Measurements from ENCODE around the gene HLA-DRB5. TPM values are rescaled to one million over a fixed set of nuclear protein-coding genes. Genes with fewer than 3 reads are reported as not detected.
"Not testable (repeated sequence)": the region's sequence is repeated elsewhere in the genome, so short reads cannot be mapped to it uniquely, and the experiment has no call there.

The HLA-DRB5 gene
- total RNA-seq, 2 experiments from 2014 or later = 12.7 to 14.0 TPM

DNA sequence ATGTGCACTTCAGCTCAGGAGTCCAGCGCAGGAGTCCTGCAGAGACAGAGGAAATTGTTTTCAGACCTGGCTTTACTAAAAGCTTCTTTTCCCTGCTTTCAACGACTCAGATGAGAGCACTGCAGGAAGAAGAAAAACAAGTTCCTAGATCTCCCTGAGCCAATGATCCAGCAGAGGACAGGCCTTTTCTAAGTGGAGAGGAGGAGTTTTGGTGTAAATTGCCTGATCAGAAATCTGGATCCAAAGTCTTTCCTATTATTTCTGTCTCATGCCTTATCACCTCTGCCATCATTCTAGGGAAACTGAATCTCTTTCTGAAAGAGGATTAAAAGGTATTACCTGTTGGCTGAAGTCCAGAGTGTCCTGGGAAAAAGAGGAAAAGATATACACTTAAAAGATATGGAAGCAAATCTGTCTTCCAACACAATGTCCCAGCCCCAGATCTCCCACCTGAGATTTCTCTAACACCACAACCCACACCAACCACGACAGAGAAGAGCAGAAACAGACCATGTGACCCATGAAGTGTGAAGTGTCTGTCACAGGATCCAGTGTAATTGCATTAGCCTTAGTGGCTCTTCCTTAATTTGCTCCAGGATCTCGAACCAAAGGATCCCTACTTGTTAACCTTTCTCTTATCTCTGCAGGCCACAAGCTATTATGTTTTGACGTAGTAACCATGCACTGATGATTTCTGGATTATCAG, 23.1 kb upstream of the HLA-DRB5 start:
- no peak overlapping the region for H3K27ac Mint-ChIP-seq
- peaks cover 8% of the 10 kb centered on the region for H3K27me3 Mint-ChIP-seq
- no peak overlapping the region for H3K4me3 Mint-ChIP-seq
- H3K36me3 Mint-ChIP-seq (ENCODE audit: low read depth) = no peaks in the 10 kb centered on the region
- H3K4me1 Mint-ChIP-seq = no peaks in the 10 kb centered on the region
- ChIA-PET CTCF (interaction anchor here (1.5 kb wide), 1 partner anchor 308 kb away, joined by 3 read pairs; no protein-coding TSS in a partner anchor), POLR2A (no interaction called here)
- no peaks in the 10 kb centered on the region for H3K9me3 Mint-ChIP-seq
- DNase-seq = no peak

DNA sequence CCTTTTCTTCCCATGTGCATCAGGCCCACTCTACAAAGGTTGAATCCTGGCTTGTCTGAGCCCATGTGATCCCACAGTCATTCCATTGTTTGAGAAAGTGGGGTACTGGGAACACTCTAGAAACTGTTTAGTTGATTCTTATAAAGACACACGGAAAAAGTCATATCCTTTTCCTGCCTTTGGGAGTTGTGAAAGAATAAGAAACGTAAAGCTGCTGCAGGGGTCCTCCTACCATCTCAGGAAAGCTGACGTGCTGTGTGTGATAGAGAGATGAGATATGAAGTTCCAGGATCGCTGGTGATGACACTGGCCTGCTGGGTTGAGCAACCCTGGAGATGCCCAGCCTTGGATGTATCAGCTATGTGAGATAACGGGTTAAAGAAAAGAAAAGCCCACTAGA, 21.3 kb upstream of the HLA-DRB5 start:
- CTCF ChIA-PET = no interaction called here

DNA sequence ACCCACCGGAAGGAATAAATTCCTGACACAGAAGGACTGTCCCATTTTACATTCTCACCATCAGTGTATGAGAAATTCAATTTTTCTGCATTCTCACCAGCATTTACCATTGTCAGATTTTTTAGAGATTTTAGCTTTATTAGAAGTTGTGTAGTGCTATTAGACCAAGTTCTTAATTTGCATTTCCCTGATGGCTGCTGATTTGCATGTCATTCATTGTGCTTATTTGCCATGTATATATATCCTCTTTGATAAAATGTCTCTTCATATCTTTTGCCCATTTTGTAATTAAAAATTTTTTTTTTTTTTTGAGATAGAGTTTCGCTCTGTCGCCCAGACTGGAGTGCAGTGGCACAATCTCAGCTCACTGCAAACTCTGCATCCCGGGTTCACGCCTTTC, 9.8 kb upstream of the HLA-DRB5 start:
- no peak for DNase-seq
- Mint-ChIP-seq H3K36me3 (ENCODE audit: low read depth) (no peaks in the 10 kb centered on the region), H3K9me3 (no peaks in the 10 kb centered on the region), H3K27me3 (peaks cover 27% of the 10 kb centered on the region), H3K4me1 (no peaks in the 10 kb centered on the region), H3K27ac (no peak overlapping the region), H3K4me3 (no peak overlapping the region)
- ChIA-PET CTCF (no interaction called here), POLR2A (no interaction called here)

More for the DNA sequence above, 21.3 kb upstream of the HLA-DRB5 start:
- Mint-ChIP-seq H3K9me3 (no peaks in the 10 kb centered on the region), H3K4me1 (no peaks in the 10 kb centered on the region), H3K27ac (no peak overlapping the region), H3K27me3 (peaks cover 4% of the 10 kb centered on the region), H3K4me3 (no peak overlapping the region), H3K36me3 (ENCODE audit: low read depth) (no peaks in the 10 kb centered on the region)
- POLR2A ChIA-PET = no interaction called here
- no peak for DNase-seq

DNA sequence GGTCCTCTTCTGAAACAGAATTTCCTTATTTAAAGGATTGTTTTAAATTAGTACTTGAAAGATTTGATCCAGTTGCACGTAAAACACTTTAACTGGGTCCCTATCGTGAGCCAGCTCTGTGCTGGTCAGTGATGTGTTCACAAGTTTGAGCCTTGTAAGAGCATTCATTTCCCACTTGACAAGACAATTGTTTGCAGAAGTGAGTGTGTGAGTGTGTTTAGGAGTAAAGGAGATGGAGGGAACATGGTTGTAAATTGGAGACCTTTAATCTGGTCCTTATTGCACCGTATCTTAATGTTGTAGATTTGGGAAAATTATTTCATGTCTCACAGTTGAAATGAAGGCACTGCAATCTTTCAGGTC, 325 bp upstream of the HLA-DRB5 start:
- CTCF ChIA-PET = interaction anchor here (0.9 kb wide), 1 partner anchor 160 kb away, joined by 3 read pairs; no protein-coding TSS in a partner anchor
- not testable (repeated sequence) for H3K4me3 Mint-ChIP-seq; DNase-seq; H3K36me3 Mint-ChIP-seq (ENCODE audit: low read depth); H3K9me3 Mint-ChIP-seq; H3K27me3 Mint-ChIP-seq
- H3K4me1 Mint-ChIP-seq = peaks cover 19% of the 10 kb centered on the region
- POLR2A ChIA-PET = interaction anchor here (0.9 kb wide), 1 partner anchor 59 kb away, joined by 5 read pairs; no protein-coding TSS in a partner anchor
- H3K27ac Mint-ChIP-seq = peak overlapping the region; percentile 34

DNA sequence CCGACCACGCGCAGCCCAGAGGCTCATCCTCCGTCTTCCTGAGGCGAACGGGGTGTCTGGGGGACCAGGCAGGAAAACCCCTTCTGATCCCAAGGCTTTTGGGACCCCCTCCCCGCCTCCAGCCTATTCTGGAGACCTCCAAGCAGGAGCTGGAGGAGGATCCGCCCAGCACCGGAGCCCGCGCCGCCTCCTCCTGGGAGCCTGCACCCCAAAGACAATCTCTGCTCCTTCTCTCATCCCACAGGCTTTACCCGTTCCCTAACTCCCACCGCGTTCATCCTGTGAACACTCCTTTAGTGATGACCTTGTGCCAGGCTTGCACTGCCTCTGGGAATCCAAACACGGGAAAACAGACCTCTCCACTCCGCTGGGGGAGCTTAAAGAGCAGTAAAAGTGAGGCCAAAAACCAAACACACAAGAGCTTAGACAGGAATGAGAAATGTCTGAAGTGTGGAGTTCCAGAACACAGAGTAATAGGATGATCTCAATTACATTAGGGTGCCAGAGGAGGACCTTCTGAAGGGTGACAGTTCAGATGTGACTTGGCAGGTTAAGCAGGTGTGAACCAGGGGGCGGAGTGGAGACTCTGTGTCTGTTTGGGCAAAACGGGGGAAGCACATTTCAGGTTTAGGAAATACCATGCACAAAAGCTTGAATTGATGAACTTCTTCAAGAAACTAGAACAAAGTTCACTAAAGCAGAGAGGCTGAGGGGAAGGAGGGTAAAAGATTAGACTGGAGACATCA, 7.6 kb downstream of the HLA-DRB5 start:
- H3K27ac Mint-ChIP-seq = no peak overlapping the region
- CTCF ChIA-PET = interaction anchor here (0.6 kb wide), 1 partner anchor 36 kb away, joined by 5 read pairs; no protein-coding TSS in a partner anchor
- no peaks in the 10 kb centered on the region for H3K36me3 Mint-ChIP-seq (ENCODE audit: low read depth)
- POLR2A ChIA-PET = no interaction called here
- peaks cover 6% of the 10 kb centered on the region for H3K4me1 Mint-ChIP-seq
- DNase-seq = no peak
- H3K9me3 Mint-ChIP-seq = no peaks in the 10 kb centered on the region
- H3K4me3 Mint-ChIP-seq = no peak overlapping the region
- H3K27me3 Mint-ChIP-seq = peaks cover 2% of the 10 kb centered on the region

DNA sequence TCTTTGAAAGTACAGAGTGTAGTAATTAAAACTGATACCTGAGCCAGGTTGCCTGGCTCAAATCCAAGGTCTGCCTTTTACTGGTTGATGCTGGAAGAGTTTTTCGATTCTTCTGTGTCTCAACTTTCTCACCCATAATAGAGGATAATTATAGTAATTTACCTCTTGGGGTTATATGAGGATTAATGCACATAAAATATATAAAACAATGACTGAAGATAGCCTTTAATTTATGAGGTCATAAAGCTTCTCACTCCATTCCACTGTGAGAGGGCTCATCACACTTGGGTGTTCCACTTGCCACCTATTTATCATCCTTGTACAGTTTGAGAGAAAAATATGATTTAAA, 10.2 kb downstream of the HLA-DRB5 start:
- no peak for DNase-seq
- Mint-ChIP-seq H3K27me3 (peaks cover 2% of the 10 kb centered on the region), H3K9me3 (no peaks in the 10 kb centered on the region), H3K4me1 (peaks cover 3% of the 10 kb centered on the region), H3K27ac (no peak overlapping the region), H3K4me3 (no peak overlapping the region), H3K36me3 (ENCODE audit: low read depth) (no peaks in the 10 kb centered on the region)
- CTCF ChIA-PET = no interaction called here
- POLR2A ChIA-PET = no interaction called here

DNA sequence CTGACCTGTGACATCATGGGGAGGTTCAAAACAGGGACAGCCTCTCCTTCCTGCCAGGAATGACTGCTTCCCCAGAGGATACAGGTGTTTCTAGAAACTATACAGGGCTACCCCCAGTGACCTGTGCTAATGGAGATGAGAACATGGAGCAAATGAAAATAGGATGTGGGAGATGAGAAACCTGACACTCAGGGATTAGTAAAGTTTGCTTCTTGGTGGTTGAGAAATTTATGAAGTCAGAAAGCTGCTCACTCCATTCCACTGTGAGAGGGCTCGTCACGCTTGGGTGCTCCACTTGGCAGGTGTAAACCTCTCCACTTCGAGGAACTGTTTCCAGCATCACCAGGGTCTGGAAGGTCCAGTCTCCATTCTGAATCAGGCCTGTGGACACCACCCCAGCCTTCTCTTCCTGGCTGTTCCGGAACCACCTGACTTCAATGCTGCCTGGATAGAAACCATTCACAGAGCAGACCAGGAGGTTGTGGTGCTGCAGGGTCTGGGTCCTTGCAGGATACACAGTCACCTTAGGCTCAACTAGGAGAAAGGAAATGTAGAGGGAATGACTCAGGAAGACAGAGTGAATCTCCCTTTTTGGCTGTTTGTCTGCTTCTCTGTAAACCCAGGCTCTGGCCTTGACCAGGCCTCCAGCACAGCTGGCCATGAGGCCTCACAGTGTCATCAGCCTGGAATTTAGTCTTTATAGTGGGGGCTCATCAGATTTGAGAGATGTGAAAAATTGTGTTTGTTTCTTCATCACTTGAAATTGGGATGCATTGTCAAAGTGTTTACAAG, 10.8 kb downstream of the HLA-DRB5 start:
- peaks cover under 1% of the 10 kb centered on the region for H3K27me3 Mint-ChIP-seq
- no peaks in the 10 kb centered on the region for H3K36me3 Mint-ChIP-seq (ENCODE audit: low read depth)
- no peak for DNase-seq
- ChIA-PET POLR2A (no interaction called here), CTCF (no interaction called here)
- H3K4me3 Mint-ChIP-seq = no peak overlapping the region
- peaks cover under 1% of the 10 kb centered on the region for H3K4me1 Mint-ChIP-seq
- H3K9me3 Mint-ChIP-seq = no peaks in the 10 kb centered on the region
- H3K27ac Mint-ChIP-seq = no peak overlapping the region

DNA sequence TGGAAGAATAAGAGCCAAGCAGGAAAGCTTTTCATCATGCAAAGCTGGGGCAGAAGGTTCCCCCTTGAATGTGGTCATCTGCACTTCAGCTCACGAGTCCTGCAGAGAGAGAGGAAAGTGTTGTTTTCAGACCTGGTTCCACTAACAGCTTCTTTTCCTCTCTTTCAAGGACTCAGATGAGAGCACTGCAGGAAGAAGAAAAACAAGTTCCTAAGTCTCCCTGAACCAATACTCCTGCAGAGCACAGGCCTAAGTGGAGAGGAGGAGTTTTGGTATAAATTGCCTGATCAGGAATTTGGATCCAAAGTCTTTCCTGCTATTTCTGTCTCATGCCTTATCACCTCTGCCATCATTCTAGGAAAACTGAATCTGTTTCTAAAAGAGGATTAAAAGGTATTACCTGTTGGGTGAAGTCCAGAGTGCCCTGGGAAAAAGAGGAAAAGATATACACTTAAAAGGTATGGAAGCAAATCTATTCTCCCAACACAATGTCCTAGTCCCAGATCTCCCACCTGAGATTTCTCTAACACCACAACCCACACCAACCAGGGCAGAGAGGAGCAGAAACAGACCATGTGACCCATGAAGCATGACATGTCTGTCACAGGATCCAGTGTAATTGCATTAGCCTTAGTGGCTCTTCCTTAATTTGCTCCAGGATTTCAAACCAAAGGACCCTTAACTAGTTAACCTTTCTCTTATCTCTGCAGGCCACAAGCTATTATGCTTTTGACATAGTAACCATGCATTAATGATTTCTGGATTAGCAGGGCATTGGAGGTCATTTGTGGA, 12.2 kb downstream of the HLA-DRB5 start:
- H3K4me1 Mint-ChIP-seq = no peaks in the 10 kb centered on the region
- ChIA-PET CTCF (no interaction called here), POLR2A (no interaction called here)
- no peaks in the 10 kb centered on the region for H3K36me3 Mint-ChIP-seq (ENCODE audit: low read depth)
- DNase-seq = no peak
- no peak overlapping the region for H3K4me3 Mint-ChIP-seq
- no peaks in the 10 kb centered on the region for H3K9me3 Mint-ChIP-seq
- H3K27me3 Mint-ChIP-seq = no peaks in the 10 kb centered on the region
- H3K27ac Mint-ChIP-seq = no peak overlapping the region

DNA sequence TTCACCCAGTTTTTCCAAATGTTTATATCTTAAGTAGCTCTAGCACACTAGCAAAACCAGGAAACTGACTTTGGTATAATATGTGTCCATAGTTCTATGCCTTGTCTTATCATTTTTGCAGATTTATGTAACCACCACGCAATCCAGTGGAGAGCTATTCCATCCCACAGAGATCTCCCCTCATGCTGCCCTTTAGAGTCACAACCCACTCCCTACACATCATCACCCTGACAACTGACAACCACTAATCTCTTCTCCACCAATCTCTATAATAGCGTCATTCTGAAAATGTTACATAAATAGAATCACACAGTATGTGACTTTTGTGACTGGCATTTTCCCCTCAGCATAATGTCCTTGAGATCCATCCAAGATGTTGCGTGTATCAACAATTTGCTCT, 29.1 kb downstream of the HLA-DRB5 start:
- Mint-ChIP-seq H3K36me3 (ENCODE audit: low read depth) (no peaks in the 10 kb centered on the region), H3K4me1 (no peaks in the 10 kb centered on the region), H3K9me3 (no peaks in the 10 kb centered on the region), H3K27ac (no peak overlapping the region), H3K4me3 (no peak overlapping the region), H3K27me3 (peaks cover 4% of the 10 kb centered on the region)
- POLR2A ChIA-PET = no interaction called here
- CTCF ChIA-PET = no interaction called here
- no peak for DNase-seq

DNA sequence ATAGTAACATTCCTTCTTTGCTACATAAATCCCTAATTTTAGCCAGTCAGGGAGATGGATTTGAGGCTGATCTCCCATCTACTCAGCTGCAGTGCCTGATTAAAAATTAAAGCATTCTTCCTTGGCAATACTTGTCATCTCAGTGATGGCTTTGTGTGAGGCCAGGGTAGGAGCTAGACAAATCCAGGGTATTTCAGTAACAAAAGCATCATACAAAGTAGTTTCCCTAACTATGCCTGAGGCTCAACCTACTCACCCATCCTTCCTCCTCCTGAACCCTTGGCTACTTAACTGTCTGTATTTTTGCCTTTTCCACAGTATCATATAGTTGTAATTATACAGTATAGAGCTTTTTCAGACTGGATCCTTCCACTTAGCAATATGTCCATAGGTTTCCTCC, 37.7 kb downstream of the HLA-DRB5 start:
- H3K36me3 Mint-ChIP-seq (ENCODE audit: low read depth) = no peaks in the 10 kb centered on the region
- no peak for DNase-seq
- ChIA-PET CTCF (no interaction called here), POLR2A (no interaction called here)
- H3K4me1 Mint-ChIP-seq = no peaks in the 10 kb centered on the region
- no peaks in the 10 kb centered on the region for H3K27me3 Mint-ChIP-seq
- H3K4me3 Mint-ChIP-seq = no peak overlapping the region
- H3K9me3 Mint-ChIP-seq = no peaks in the 10 kb centered on the region
- no peak overlapping the region for H3K27ac Mint-ChIP-seq

DNA sequence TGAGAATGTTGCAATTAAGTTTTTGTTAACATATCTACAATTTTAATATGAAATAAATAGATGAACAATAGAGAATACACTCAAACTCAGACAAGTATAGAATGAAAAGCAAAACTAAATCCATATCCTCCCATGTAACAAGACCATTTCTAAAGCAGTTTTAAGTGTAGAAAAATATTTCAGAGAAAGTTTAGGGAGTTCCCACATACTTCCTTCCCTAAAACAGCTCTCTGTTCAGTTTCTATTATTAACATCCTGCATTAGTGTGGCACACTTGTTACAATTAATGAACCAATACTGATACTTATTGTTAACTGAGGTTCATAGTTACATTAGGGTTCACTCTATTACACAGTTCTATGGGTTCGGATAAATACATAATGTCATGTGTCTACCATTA, 38.4 kb downstream of the HLA-DRB5 start:
- DNase-seq = no peak
- Mint-ChIP-seq H3K27ac (no peak overlapping the region), H3K4me3 (no peak overlapping the region), H3K4me1 (no peaks in the 10 kb centered on the region), H3K36me3 (ENCODE audit: low read depth) (no peaks in the 10 kb centered on the region), H3K9me3 (no peaks in the 10 kb centered on the region), H3K27me3 (no peaks in the 10 kb centered on the region)
- ChIA-PET POLR2A (no interaction called here), CTCF (no interaction called here)

DNA sequence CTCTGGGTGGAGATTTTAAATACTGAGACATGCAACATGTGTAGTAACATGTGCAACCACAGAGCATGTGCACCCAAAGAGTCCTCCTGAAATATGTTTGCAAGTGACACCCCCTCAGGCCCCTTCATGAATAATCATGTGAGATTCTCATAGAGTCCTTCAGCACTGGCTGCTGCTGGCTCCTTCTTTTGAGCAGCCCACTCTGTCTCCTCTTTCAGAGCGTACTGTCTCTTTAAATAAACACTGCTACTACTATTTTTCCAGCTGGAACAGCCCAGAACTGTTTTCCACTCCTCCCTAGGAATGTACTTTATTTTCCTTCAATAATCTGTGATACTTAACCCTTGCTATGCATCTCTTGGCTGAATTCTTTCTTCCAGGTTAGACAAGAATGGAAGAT, 42.0 kb downstream of the HLA-DRB5 start:
- ChIA-PET CTCF (interaction anchor here (0.6 kb wide), 1 partner anchor 49 kb away, joined by 3 read pairs; no protein-coding TSS in a partner anchor), POLR2A (no interaction called here)
- Mint-ChIP-seq H3K4me3 (no peak overlapping the region), H3K36me3 (ENCODE audit: low read depth) (no peaks in the 10 kb centered on the region), H3K27ac (no peak overlapping the region), H3K27me3 (peaks cover 2% of the 10 kb centered on the region), H3K4me1 (no peaks in the 10 kb centered on the region), H3K9me3 (no peaks in the 10 kb centered on the region)
- no peak for DNase-seq

DNA sequence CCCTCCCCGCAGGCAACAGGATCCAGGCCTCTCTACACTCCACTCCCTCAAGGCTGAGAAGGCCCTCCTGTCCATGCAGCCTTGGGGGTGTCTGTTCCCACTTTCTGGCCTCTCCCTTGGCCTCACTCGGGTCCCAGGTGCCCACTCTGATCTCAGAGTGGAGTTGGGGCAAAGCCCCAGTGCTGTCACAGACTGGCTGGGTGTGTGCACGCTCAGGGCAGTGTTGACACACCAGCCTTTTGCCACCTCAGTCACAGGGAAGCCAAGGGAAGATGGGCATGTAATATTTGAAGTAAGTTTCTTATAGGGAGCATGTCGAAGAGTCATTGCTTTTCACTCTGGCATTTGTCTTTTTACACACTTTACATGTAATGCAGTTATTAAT, 45.5 kb downstream of the HLA-DRB5 start:
- peaks cover 21% of the 10 kb centered on the region for H3K27me3 Mint-ChIP-seq
- ChIA-PET CTCF (no interaction called here), POLR2A (no interaction called here)
- no peak for DNase-seq
- no peak overlapping the region for H3K27ac Mint-ChIP-seq
- H3K36me3 Mint-ChIP-seq (ENCODE audit: low read depth) = no peaks in the 10 kb centered on the region
- H3K4me3 Mint-ChIP-seq = no peak overlapping the region
- no peaks in the 10 kb centered on the region for H3K9me3 Mint-ChIP-seq
- no peaks in the 10 kb centered on the region for H3K4me1 Mint-ChIP-seq

Measured in activated CD4-positive, alpha-beta memory T cell treated with anti-CD3 and anti-CD28 coated beads, Interleukin-2, amount 10 ng/mL, durations not matched to agents 7 days and 5 days (primary cell).